ENCODE results near the gene BANP. TPM values are rescaled to one million over a fixed set of nuclear protein-coding genes. Genes with fewer than 3 reads are reported as not detected.
"Not testable (repeated sequence)": the region's sequence is repeated elsewhere in the genome, so short reads cannot be mapped to it uniquely, and the experiment has no call there.

The BANP gene
- total RNA-seq, 1 donor from 2014 or later: 20.6 TPM

GRCh38 chr16:88049561-88050545 is 98.6 kb downstream of the BANP start:
- ATAC-seq (no peak), DNase-seq (no peak)
- H3K9me3 ChIP-seq: no peaks in the 10 kb centered on the region
- intact Hi-C loops (cut with DNase I): no loop called here
- no peak overlapping the region for H3K27ac ChIP-seq
- H3K4me1 ChIP-seq: no peaks in the 10 kb centered on the region
- TF ChIP-seq CTCF (IDR thresholded peaks at IDR 0.05): no peak
- peaks cover 11% of the 10 kb centered on the region for H3K36me3 ChIP-seq
- H3K27me3 ChIP-seq: no peaks in the 10 kb centered on the region
- H3K4me3 ChIP-seq: no peak overlapping the region

- Histone ChIP-seq H3K27ac (no peak overlapping the region), H3K27me3 (no peaks in the 10 kb centered on the region), H3K4me1 (no peaks in the 10 kb centered on the region), H3K9me3 (no peaks in the 10 kb centered on the region), H3K36me3 (peaks cover 11% of the 10 kb centered on the region), H3K4me3 (no peak overlapping the region)
- intact Hi-C loops (cut with DNase I): no loop called here
- TF ChIP-seq CTCF (IDR thresholded peaks at IDR 0.05): no peak
- DNase-seq (no peak), ATAC-seq (no peak)
Observed at GRCh38 chr16:88050952-88051660, 99.9 kb downstream of the BANP start.

GRCh38 chr16:88052661-88053060 is 101.4 kb downstream of the BANP start:
- intact Hi-C loops (cut with DNase I): no loop called here
- ATAC-seq (no peak), DNase-seq (no peak)
- no peaks in the 10 kb centered on the region for H3K4me1 ChIP-seq
- H3K9me3 ChIP-seq: no peaks in the 10 kb centered on the region
- no peak overlapping the region for H3K4me3 ChIP-seq
- no peak overlapping the region for H3K27ac ChIP-seq
- TF ChIP-seq CTCF (IDR thresholded peaks at IDR 0.05): no peak
- peaks cover 15% of the 10 kb centered on the region for H3K36me3 ChIP-seq
- H3K27me3 ChIP-seq: no peaks in the 10 kb centered on the region

- H3K9me3 ChIP-seq; ATAC-seq; H3K27ac ChIP-seq; H3K4me3 ChIP-seq; DNase-seq; intact Hi-C loops (cut with DNase I); H3K27me3 ChIP-seq; H3K4me1 ChIP-seq: not testable (repeated sequence)
- H3K36me3 ChIP-seq: peaks cover 19% of the 10 kb centered on the region
Observed at GRCh38 chr16:88053479-88053878, 102.2 kb downstream of the BANP start.

- ATAC-seq (no peak), DNase-seq (no peak)
- H3K4me1 ChIP-seq: no peaks in the 10 kb centered on the region
- TF ChIP-seq CTCF (IDR thresholded peaks at IDR 0.05): no peak
- H3K4me3 ChIP-seq: no peak overlapping the region
- peaks cover 14% of the 10 kb centered on the region for H3K36me3 ChIP-seq
- no peaks in the 10 kb centered on the region for H3K9me3 ChIP-seq
- H3K27ac ChIP-seq: no peak overlapping the region
- H3K27me3 ChIP-seq: no peaks in the 10 kb centered on the region
- intact Hi-C loops (cut with DNase I): no loop called here
Observed at GRCh38 chr16:88055356-88055755, 104.1 kb downstream of the BANP start.

GRCh38 chr16:88056212-88056611 is 105.0 kb downstream of the BANP start:
- Histone ChIP-seq H3K4me1 (no peaks in the 10 kb centered on the region), H3K27ac (no peak overlapping the region), H3K27me3 (no peaks in the 10 kb centered on the region), H3K36me3 (peaks cover 14% of the 10 kb centered on the region), H3K4me3 (no peak overlapping the region), H3K9me3 (no peaks in the 10 kb centered on the region)
- TF ChIP-seq CTCF (IDR thresholded peaks at IDR 0.05): no peak
- ATAC-seq: no peak
- DNase-seq: no peak
- intact Hi-C loops (cut with DNase I): no loop called here
